D721Med (cell line): Measurements from ENCODE around the gene PCNT.

Experiments used
- DNase-seq: peaks from one replicate; pipeline ENCODE4 v3.0.0; 2011; ENCODE audit warnings: low spot score; ENCODE audit not compliant: insufficient read length
- FAIRE-seq: peaks from 2 replicates; lab custom pipeline; 2011; peaks lifted over from hg19 to GRCh38; lab: Jason Lieb, UNC
- TF ChIP-seq, protein P1 (sequence below): IDR thresholded peaks from 2 replicates; pipeline ENCODE4 v1.5.1; 2012; ENCODE audit warnings: mild to moderate bottlenecking, control low read depth; ENCODE audit not compliant: insufficient read depth; ENCODE audit errors: missing control alignments

PCNT gene

GRCh38 chr21:46357684-46358425 lies 33.9 kb downstream of the PCNT start:
- FAIRE-seq (no peak), DNase-seq (no peak)
- TF ChIP-seq, protein P1, sequence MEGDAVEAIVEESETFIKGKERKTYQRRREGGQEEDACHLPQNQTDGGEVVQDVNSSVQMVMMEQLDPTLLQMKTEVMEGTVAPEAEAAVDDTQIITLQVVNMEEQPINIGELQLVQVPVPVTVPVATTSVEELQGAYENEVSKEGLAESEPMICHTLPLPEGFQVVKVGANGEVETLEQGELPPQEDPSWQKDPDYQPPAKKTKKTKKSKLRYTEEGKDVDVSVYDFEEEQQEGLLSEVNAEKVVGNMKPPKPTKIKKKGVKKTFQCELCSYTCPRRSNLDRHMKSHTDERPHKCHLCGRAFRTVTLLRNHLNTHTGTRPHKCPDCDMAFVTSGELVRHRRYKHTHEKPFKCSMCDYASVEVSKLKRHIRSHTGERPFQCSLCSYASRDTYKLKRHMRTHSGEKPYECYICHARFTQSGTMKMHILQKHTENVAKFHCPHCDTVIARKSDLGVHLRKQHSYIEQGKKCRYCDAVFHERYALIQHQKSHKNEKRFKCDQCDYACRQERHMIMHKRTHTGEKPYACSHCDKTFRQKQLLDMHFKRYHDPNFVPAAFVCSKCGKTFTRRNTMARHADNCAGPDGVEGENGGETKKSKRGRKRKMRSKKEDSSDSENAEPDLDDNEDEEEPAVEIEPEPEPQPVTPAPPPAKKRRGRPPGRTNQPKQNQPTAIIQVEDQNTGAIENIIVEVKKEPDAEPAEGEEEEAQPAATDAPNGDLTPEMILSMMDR = no peak

- FAIRE-seq (no peak), DNase-seq (no peak)
- TF ChIP-seq, protein P1 = no peak
Observed at GRCh38 chr21:46361176-46361575, 37.2 kb downstream of the PCNT start.

- FAIRE-seq (no peak), DNase-seq (no peak)
- TF ChIP-seq, protein P1 = no peak
Observed at GRCh38 chr21:46361935-46362334, 38.0 kb downstream of the PCNT start.

- TF ChIP-seq, protein P1 = no peak
- FAIRE-seq (no peak), DNase-seq (no peak)
Observed at GRCh38 chr21:46362946-46363345, 39.0 kb downstream of the PCNT start.

DNA sequence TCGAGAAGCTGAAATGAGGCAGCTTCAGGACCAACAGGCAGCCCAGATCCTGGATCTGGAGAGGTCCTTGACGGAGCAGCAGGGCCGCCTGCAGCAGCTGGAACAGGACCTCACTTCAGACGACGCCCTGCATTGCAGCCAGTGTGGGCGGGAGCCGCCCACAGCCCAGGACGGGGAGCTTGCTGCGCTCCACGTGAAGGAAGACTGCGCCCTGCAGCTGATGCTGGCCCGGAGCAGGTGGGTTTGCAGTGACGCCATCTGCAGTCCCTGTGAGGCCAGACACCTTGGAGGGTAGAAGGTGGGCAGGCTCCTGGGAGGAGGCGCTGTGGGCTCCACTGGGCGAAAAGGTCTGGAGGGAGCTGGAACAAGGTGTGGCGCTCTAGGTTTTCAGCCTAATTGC lies 39.7 kb downstream of the PCNT start:
- FAIRE-seq = no peak
- no peak for DNase-seq
- TF ChIP-seq, protein P1 = no peak

DNA sequence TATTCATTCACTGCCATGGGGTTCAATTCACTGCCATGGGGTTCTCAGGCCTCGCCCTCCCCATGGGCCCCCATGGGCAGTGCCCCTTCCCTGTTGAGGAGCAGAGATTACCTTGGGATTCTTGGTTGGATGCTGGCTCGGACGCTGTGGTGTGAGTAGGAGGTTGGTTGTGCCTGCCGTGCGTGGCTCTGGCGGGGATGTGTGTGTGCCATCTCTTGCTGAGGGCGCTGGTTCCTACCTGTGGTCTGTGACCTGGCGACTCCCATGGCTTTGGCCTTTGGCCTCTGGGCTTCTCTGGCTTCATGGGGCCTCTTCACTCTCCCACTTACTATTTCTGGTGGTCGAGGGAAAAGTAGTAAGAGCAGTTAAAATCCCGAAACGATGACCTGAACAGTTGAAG lies 42.1 kb downstream of the PCNT start:
- TF ChIP-seq, protein P1 = no peak
- DNase-seq (no peak), FAIRE-seq (no peak)

DNA sequence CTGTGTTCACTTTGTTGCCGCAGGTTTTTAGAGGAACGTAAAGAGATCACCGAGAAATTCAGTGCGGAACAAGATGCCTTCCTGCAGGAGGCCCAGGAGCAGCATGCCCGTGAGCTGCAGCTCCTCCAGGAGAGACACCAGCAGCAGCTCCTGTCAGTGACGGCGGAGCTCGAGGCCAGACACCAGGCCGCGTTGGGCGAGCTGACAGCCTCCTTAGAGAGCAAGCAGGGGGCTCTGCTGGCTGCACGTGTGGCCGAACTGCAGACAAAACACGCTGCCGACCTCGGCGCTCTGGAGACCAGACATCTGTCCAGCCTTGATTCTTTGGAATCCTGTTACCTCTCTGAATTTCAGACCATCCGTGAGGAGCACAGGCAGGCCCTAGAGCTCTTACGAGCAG lies 42.6 kb downstream of the PCNT start:
- TF ChIP-seq, protein P1 = no peak
- DNase-seq (no peak), FAIRE-seq (no peak)
